Measurements from ENCODE around the gene EXD1.

DNA sequence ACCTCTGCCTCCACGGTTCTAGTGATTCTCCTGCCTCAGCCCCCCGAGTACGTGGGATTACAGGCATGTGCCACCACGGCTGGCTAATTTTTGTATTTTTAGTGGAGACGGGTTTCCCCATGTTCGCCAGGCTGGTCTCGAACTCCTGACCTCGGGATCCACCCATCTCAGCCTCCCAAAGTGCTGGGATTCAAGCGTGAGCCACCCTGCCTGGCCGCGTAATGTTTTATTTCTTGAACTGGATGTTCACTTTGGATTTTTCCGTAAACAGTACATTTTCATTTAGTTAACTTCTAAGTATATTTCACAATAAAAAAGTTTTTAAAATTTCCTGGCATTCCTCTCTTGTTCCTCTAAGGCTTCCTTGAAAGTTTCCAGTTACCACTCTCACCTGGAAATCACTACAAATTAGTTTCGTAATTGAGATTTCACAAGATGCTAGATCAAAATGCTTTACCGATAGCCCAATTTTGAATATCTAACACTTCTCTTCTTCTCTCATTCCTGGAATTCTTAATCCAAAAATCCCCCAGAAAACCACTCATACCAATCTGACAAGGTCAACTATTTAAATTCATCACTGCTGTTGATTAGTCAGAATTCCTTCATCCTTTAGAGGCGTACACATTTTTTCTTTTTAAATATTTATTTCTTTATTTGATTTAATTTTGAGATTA, 69.8 kb downstream of the EXD1 start:
- no peak for TF ChIP-seq ZFP30 (CRISPR knock-in tag; IDR thresholded peaks at IDR 0.05)
- no peak for TF ChIP-seq ZFP3 (CRISPR knock-in tag; IDR thresholded peaks at IDR 0.05)
- no peak for TF ChIP-seq ZNF8 (CRISPR knock-in tag; IDR thresholded peaks at IDR 0.05)
- no peak for TF ChIP-seq OSR1 (CRISPR knock-in tag; IDR thresholded peaks at IDR 0.05)
- no peak for TF ChIP-seq ZNF70 (CRISPR knock-in tag; IDR thresholded peaks at IDR 0.05)
- TF ChIP-seq TOX (CRISPR knock-in tag; IDR thresholded peaks at IDR 0.05; ENCODE audit: borderline replicate concordance): no peak
- no peak for TF ChIP-seq TSHZ2 (CRISPR knock-in tag; IDR thresholded peaks at IDR 0.05)
- no peak for TF ChIP-seq CSRNP3 (CRISPR knock-in tag; IDR thresholded peaks at IDR 0.05)
- TF ChIP-seq CSDC2 (CRISPR knock-in tag; IDR thresholded peaks at IDR 0.05): no peak
- no peak for TF ChIP-seq RARB (CRISPR knock-in tag; IDR thresholded peaks at IDR 0.05)
